PFSK-1 (cell line): ENCODE results near the gene CAPN3.

Experiments
- FOXP2 ChIP-seq: optimal IDR thresholded peaks from 2 replicates; pipeline ENCODE3; 2011; ENCODE audit warnings: borderline replicate concordance, control low read depth, inconsistent platforms; ENCODE audit not compliant: insufficient read depth; ENCODE audit errors: extremely low read length, extremely low read depth
- POLR2AphosphoS5 ChIP-seq: IDR thresholded peaks from 2 replicates; pipeline ENCODE4 v1.6.1; 2012; ENCODE audit warnings: low read depth, mild to moderate bottlenecking, control low read depth, low read length, moderate library complexity
- REST ChIP-seq, 2 experiments: IDR thresholded peaks; 2 replicates each; pipeline versions ENCODE4 v1.6.1 to v1.8.0; 2011 to 2012; ENCODE audit warnings: low read depth in 2 of 2, low read length in 2 of 2, control low read depth in 1 of 2, inconsistent platforms in 1 of 2, mild to moderate bottlenecking in 1 of 2, moderate library complexity in 1 of 2; ENCODE audit not compliant: insufficient read depth in 1 of 2
- SIN3A ChIP-seq: IDR thresholded peaks from 2 replicates; pipeline ENCODE4 v1.6.1; 2012; ENCODE audit warnings: mild to moderate bottlenecking, low read length, moderate library complexity, borderline replicate concordance; ENCODE audit not compliant: insufficient read depth
- TAF1 ChIP-seq: IDR thresholded peaks from 2 replicates; pipeline ENCODE4 v1.6.1; 2012; ENCODE audit warnings: low read length, control low read depth, borderline replicate concordance; ENCODE audit not compliant: insufficient read depth

Gene CAPN3

GRCh38 chr15:42324308-42324707 lies 35.0 kb upstream of the CAPN3 start:
- TF ChIP-seq REST (IDR thresholded peaks at IDR 0.05; ENCODE audit: insufficient read depth in 1 of 2, low read depth in 2 of 2, low read length in 2 of 2) = no peak
- TF ChIP-seq TAF1 = no peak
- no peak for TF ChIP-seq POLR2AphosphoS5
- TF ChIP-seq FOXP2 = no peak

- TF ChIP-seq POLR2AphosphoS5 = no peak
- no peak for TF ChIP-seq REST (IDR thresholded peaks at IDR 0.05; ENCODE audit: insufficient read depth in 1 of 2, low read depth in 2 of 2, low read length in 2 of 2)
- TF ChIP-seq TAF1 = no peak
- no peak for TF ChIP-seq SIN3A
- TF ChIP-seq FOXP2 = no peak
Measured at GRCh38 chr15:42329161-42329560, 30.1 kb upstream of the CAPN3 start.

GRCh38 chr15:42329992-42330391 lies 29.3 kb upstream of the CAPN3 start:
- TF ChIP-seq TAF1 (no peak), REST (IDR thresholded peaks at IDR 0.05; ENCODE audit: insufficient read depth in 1 of 2, low read depth in 2 of 2, low read length in 2 of 2) (no peak), SIN3A (no peak), POLR2AphosphoS5 (no peak), FOXP2 (no peak)

GRCh38 chr15:42331235-42331634 lies 28.1 kb upstream of the CAPN3 start:
- TF ChIP-seq SIN3A (no peak), POLR2AphosphoS5 (no peak), TAF1 (no peak), FOXP2 (no peak), REST (IDR thresholded peaks at IDR 0.05; ENCODE audit: insufficient read depth in 1 of 2, low read depth in 2 of 2, low read length in 2 of 2) (no peak)

GRCh38 chr15:42332331-42332730 lies 27.0 kb upstream of the CAPN3 start:
- TF ChIP-seq SIN3A = no peak
- no peak for TF ChIP-seq POLR2AphosphoS5
- no peak for TF ChIP-seq REST (IDR thresholded peaks at IDR 0.05; ENCODE audit: insufficient read depth in 1 of 2, low read depth in 2 of 2, low read length in 2 of 2)
- TF ChIP-seq TAF1 = no peak
- TF ChIP-seq FOXP2 = no peak
